Measurements from ENCODE around the gene NPFFR1.

- TF ChIP-seq CTCF (IDR thresholded peaks at IDR 0.05), result no peak
- no peak for TF ChIP-seq EP300 (IDR thresholded peaks at IDR 0.05; ENCODE audit: low read depth)
These were observed 18.6 kb downstream of the NPFFR1 start for GRCh38 chr10:70265032-70265689.

Data from transverse colon (tissue), 3 donors.